ENCODE results near the gene RAB44. TPM values are rescaled to one million over a fixed set of nuclear protein-coding genes. Genes with fewer than 3 reads are reported as not detected.

RAB44 gene
- polyA plus RNA-seq, 1 experiment = 0.04 TPM

- no peak overlapping the region for H3K4me3 ChIP-seq (ENCODE audit: low read depth, low read length)
- peaks cover 4% of the 10 kb centered on the region for H3K27me3 ChIP-seq (ENCODE audit: control insufficient read depth, insufficient read depth, low read length)
- no peak for DNase-seq (ENCODE audit: low read depth)
- POLR2A ChIA-PET = no interaction called here
- H3K36me3 ChIP-seq (ENCODE audit: control insufficient read depth, insufficient read depth, low read length) = no peaks in the 10 kb centered on the region
- CTCF ChIA-PET = interaction anchor here (0.5 to 1.5 kb wide), 4 partner anchors 19 to 102 kb away, joined by 3 to 4 read pairs (median 4); no protein-coding TSS in a partner anchor
- no peak for TF ChIP-seq CTCF (IDR thresholded peaks at IDR 0.05; ENCODE audit: insufficient read depth, low read depth, low read length)
Observed at GRCh38 chr6:36717871-36718540, 20.4 kb downstream of the RAB44 start.

- Histone ChIP-seq H3K36me3 (ENCODE audit: control insufficient read depth, insufficient read depth, low read length) (no peaks in the 10 kb centered on the region), H3K27me3 (ENCODE audit: control insufficient read depth, insufficient read depth, low read length) (peaks cover 4% of the 10 kb centered on the region), H3K4me3 (ENCODE audit: low read depth, low read length) (no peak overlapping the region)
- ChIA-PET CTCF (interaction anchor here (0.5 to 1.5 kb wide), 4 partner anchors 20 to 103 kb away, joined by 3 to 4 read pairs (median 4); no protein-coding TSS in a partner anchor), POLR2A (no interaction called here)
- TF ChIP-seq CTCF (IDR thresholded peaks at IDR 0.05; ENCODE audit: insufficient read depth, low read depth, low read length) = no peak
- DNase-seq (ENCODE audit: low read depth) = no peak
Observed at GRCh38 chr6:36718560-36718959, 20.9 kb downstream of the RAB44 start.

- H3K27me3 ChIP-seq (ENCODE audit: control insufficient read depth, insufficient read depth, low read length) = peaks cover 4% of the 10 kb centered on the region
- no peak overlapping the region for H3K4me3 ChIP-seq (ENCODE audit: low read depth, low read length)
- no peak for TF ChIP-seq CTCF (IDR thresholded peaks at IDR 0.05; ENCODE audit: insufficient read depth, low read depth, low read length)
- DNase-seq (ENCODE audit: low read depth) = no peak
- ChIA-PET CTCF (interaction anchor here (1.2 to 1.6 kb wide), 5 partner anchors 12 to 96 kb away, joined by 3 to 5 read pairs (median 4); no protein-coding TSS in a partner anchor), POLR2A (interaction anchor here (0.6 kb wide), 1 partner anchor 36 kb away, joined by 4 read pairs; no protein-coding TSS in a partner anchor)
- H3K36me3 ChIP-seq (ENCODE audit: control insufficient read depth, insufficient read depth, low read length) = no peaks in the 10 kb centered on the region
Observed at GRCh38 chr6:36719126-36719525, 21.5 kb downstream of the RAB44 start.

- ChIA-PET POLR2A (no interaction called here), CTCF (interaction anchor here (0.7 to 2.1 kb wide), 7 partner anchors 12 to 110 kb away, joined by 3 to 15 read pairs (median 4); no protein-coding TSS in a partner anchor)
Observed at GRCh38 chr6:36720251-36721141, 22.9 kb downstream of the RAB44 start.

More at GRCh38 chr6:36720251-36721141, 22.9 kb downstream of the RAB44 start:
- Histone ChIP-seq H3K27me3 (ENCODE audit: control insufficient read depth, insufficient read depth, low read length) (peaks cover 4% of the 10 kb centered on the region), H3K36me3 (ENCODE audit: control insufficient read depth, insufficient read depth, low read length) (no peaks in the 10 kb centered on the region), H3K4me3 (ENCODE audit: low read depth, low read length) (no peak overlapping the region)
- no peak for DNase-seq (ENCODE audit: low read depth)
- no peak for TF ChIP-seq CTCF (IDR thresholded peaks at IDR 0.05; ENCODE audit: insufficient read depth, low read depth, low read length)
